ENCODE results near the gene KLHDC8B. TPM values are rescaled to one million over a fixed set of nuclear protein-coding genes. Genes with fewer than 3 reads are reported as not detected.

Gene KLHDC8B
- total and polyA plus RNA-seq, 9 donors, result 64.2 to 135 (median 92.4) TPM

GRCh38 chr3:49153349-49153912 lies 18.0 kb upstream of the KLHDC8B start:
- Histone ChIP-seq H3K4me1 (ENCODE audit: control insufficient read depth, insufficient read depth, low read length) (no peaks in the 10 kb centered on the region), H3K27me3 (ENCODE audit: control insufficient read depth, insufficient read depth, low read length) (no peaks in the 10 kb centered on the region), H3K27ac (ENCODE audit: low read length) (no peak overlapping the region), H3K36me3 (ENCODE audit: control insufficient read depth, insufficient read depth, low read length) (no peaks in the 10 kb centered on the region), H3K9me3 (replicated peaks; ENCODE audit: control insufficient read depth, low read depth, low read length) (no peaks in the 10 kb centered on the region), H3K4me3 (ENCODE audit: low read length) (no peak overlapping the region)
- no peak for DNase-seq
- WGBS (ENCODE audit: insufficient coverage), result 100% methylated on average over 1 of the region's 3 CpGs

GRCh38 chr3:49157289-49157688 lies 14.1 kb upstream of the KLHDC8B start:
- H3K4me1 ChIP-seq (ENCODE audit: control insufficient read depth, insufficient read depth, low read length), result no peaks in the 10 kb centered on the region
- no peak overlapping the region for H3K27ac ChIP-seq (ENCODE audit: low read length)
- no peak overlapping the region for H3K4me3 ChIP-seq (ENCODE audit: low read length)
- H3K36me3 ChIP-seq (ENCODE audit: control insufficient read depth, insufficient read depth, low read length), result peaks cover 9% of the 10 kb centered on the region
- no CpG with 5 or more reads among the region's 1 CpG for WGBS (ENCODE audit: insufficient coverage)
- H3K9me3 ChIP-seq (replicated peaks; ENCODE audit: control insufficient read depth, low read depth, low read length), result no peaks in the 10 kb centered on the region
- no peaks in the 10 kb centered on the region for H3K27me3 ChIP-seq (ENCODE audit: control insufficient read depth, insufficient read depth, low read length)
- no peak for DNase-seq

GRCh38 chr3:49158103-49158709 lies 13.2 kb upstream of the KLHDC8B start:
- DNase-seq, result no peak
- Histone ChIP-seq H3K4me1 (ENCODE audit: control insufficient read depth, insufficient read depth, low read length) (no peaks in the 10 kb centered on the region), H3K36me3 (ENCODE audit: control insufficient read depth, insufficient read depth, low read length) (peaks cover 17% of the 10 kb centered on the region), H3K27me3 (ENCODE audit: control insufficient read depth, insufficient read depth, low read length) (no peaks in the 10 kb centered on the region), H3K9me3 (replicated peaks; ENCODE audit: control insufficient read depth, low read depth, low read length) (no peaks in the 10 kb centered on the region), H3K27ac (ENCODE audit: low read length) (no peak overlapping the region), H3K4me3 (ENCODE audit: low read length) (no peak overlapping the region)
- WGBS (ENCODE audit: insufficient coverage), result 45% methylated on average over 2 of the region's 5 CpGs

GRCh38 chr3:49158792-49159191 lies 12.6 kb upstream of the KLHDC8B start:
- Histone ChIP-seq H3K27ac (ENCODE audit: low read length) (no peak overlapping the region), H3K9me3 (replicated peaks; ENCODE audit: control insufficient read depth, low read depth, low read length) (no peaks in the 10 kb centered on the region), H3K27me3 (ENCODE audit: control insufficient read depth, insufficient read depth, low read length) (no peaks in the 10 kb centered on the region), H3K4me3 (ENCODE audit: low read length) (no peak overlapping the region), H3K4me1 (ENCODE audit: control insufficient read depth, insufficient read depth, low read length) (no peaks in the 10 kb centered on the region), H3K36me3 (ENCODE audit: control insufficient read depth, insufficient read depth, low read length) (peaks cover 23% of the 10 kb centered on the region)
- WGBS (ENCODE audit: insufficient coverage), result 58% methylated on average over 2 of the region's 2 CpGs
- no peak for DNase-seq

GRCh38 chr3:49161197-49161596 lies 10.2 kb upstream of the KLHDC8B start:
- 100% methylated on average over 1 of the region's 2 CpGs for WGBS (ENCODE audit: insufficient coverage)

GRCh38 chr3:49161808-49162530 lies 9.4 kb upstream of the KLHDC8B start:
- WGBS (ENCODE audit: insufficient coverage), result 94% methylated on average over 2 of the region's 3 CpGs

More at GRCh38 chr3:49161197-49161596, 10.2 kb upstream of the KLHDC8B start:
- DNase-seq, result no peak
- Histone ChIP-seq H3K36me3 (ENCODE audit: control insufficient read depth, insufficient read depth, low read length) (peaks cover 27% of the 10 kb centered on the region), H3K27me3 (ENCODE audit: control insufficient read depth, insufficient read depth, low read length) (no peaks in the 10 kb centered on the region), H3K9me3 (replicated peaks; ENCODE audit: control insufficient read depth, low read depth, low read length) (no peaks in the 10 kb centered on the region), H3K4me3 (ENCODE audit: low read length) (no peak overlapping the region), H3K27ac (ENCODE audit: low read length) (no peak overlapping the region), H3K4me1 (ENCODE audit: control insufficient read depth, insufficient read depth, low read length) (peaks cover 11% of the 10 kb centered on the region)

GRCh38 chr3:49162751-49163419 lies 8.5 kb upstream of the KLHDC8B start:
- WGBS (ENCODE audit: insufficient coverage), result 95% methylated on average over 21 of the region's 21 CpGs
- Histone ChIP-seq H3K4me1 (ENCODE audit: control insufficient read depth, insufficient read depth, low read length) (peaks cover 16% of the 10 kb centered on the region), H3K9me3 (replicated peaks; ENCODE audit: control insufficient read depth, low read depth, low read length) (no peaks in the 10 kb centered on the region), H3K27me3 (ENCODE audit: control insufficient read depth, insufficient read depth, low read length) (no peaks in the 10 kb centered on the region), H3K4me3 (ENCODE audit: low read length) (no peak overlapping the region), H3K36me3 (ENCODE audit: control insufficient read depth, insufficient read depth, low read length) (peaks cover 27% of the 10 kb centered on the region), H3K27ac (ENCODE audit: low read length) (no peak overlapping the region)
- no peak for DNase-seq

More at GRCh38 chr3:49161808-49162530, 9.4 kb upstream of the KLHDC8B start:
- no peak overlapping the region for H3K4me3 ChIP-seq (ENCODE audit: low read length)
- no peak for DNase-seq
- no peaks in the 10 kb centered on the region for H3K9me3 ChIP-seq (replicated peaks; ENCODE audit: control insufficient read depth, low read depth, low read length)
- H3K36me3 ChIP-seq (ENCODE audit: control insufficient read depth, insufficient read depth, low read length), result peaks cover 27% of the 10 kb centered on the region
- no peaks in the 10 kb centered on the region for H3K27me3 ChIP-seq (ENCODE audit: control insufficient read depth, insufficient read depth, low read length)
- H3K27ac ChIP-seq (ENCODE audit: low read length), result no peak overlapping the region
- peaks cover 16% of the 10 kb centered on the region for H3K4me1 ChIP-seq (ENCODE audit: control insufficient read depth, insufficient read depth, low read length)

GRCh38 chr3:49163609-49164008 lies 7.8 kb upstream of the KLHDC8B start:
- Histone ChIP-seq H3K4me3 (ENCODE audit: low read length) (no peak overlapping the region), H3K27me3 (ENCODE audit: control insufficient read depth, insufficient read depth, low read length) (no peaks in the 10 kb centered on the region), H3K27ac (ENCODE audit: low read length) (no peak overlapping the region), H3K9me3 (replicated peaks; ENCODE audit: control insufficient read depth, low read depth, low read length) (no peaks in the 10 kb centered on the region), H3K36me3 (ENCODE audit: control insufficient read depth, insufficient read depth, low read length) (peaks cover 27% of the 10 kb centered on the region), H3K4me1 (ENCODE audit: control insufficient read depth, insufficient read depth, low read length) (peaks cover 16% of the 10 kb centered on the region)
- DNase-seq, result no peak
- 94% methylated on average over 4 of the region's 8 CpGs for WGBS (ENCODE audit: insufficient coverage)

GRCh38 chr3:49164983-49165720 lies 6.2 kb upstream of the KLHDC8B start:
- H3K27ac ChIP-seq (ENCODE audit: low read length), result peak overlapping the region; percentile 86
- peak overlapping the region; percentile 86 for H3K4me3 ChIP-seq (ENCODE audit: low read length)
- H3K9me3 ChIP-seq (replicated peaks; ENCODE audit: control insufficient read depth, low read depth, low read length), result no peaks in the 10 kb centered on the region
- 43% methylated on average over 5 of the region's 6 CpGs for WGBS (ENCODE audit: insufficient coverage)
- no peak for DNase-seq
- H3K27me3 ChIP-seq (ENCODE audit: control insufficient read depth, insufficient read depth, low read length), result no peaks in the 10 kb centered on the region
- H3K4me1 ChIP-seq (ENCODE audit: control insufficient read depth, insufficient read depth, low read length), result peaks cover 16% of the 10 kb centered on the region
- peaks cover 27% of the 10 kb centered on the region for H3K36me3 ChIP-seq (ENCODE audit: control insufficient read depth, insufficient read depth, low read length)

All from muscle of leg (tissue), 11 donors.